ENCODE results near the gene ACCSL.

ACCSL gene

DNA sequence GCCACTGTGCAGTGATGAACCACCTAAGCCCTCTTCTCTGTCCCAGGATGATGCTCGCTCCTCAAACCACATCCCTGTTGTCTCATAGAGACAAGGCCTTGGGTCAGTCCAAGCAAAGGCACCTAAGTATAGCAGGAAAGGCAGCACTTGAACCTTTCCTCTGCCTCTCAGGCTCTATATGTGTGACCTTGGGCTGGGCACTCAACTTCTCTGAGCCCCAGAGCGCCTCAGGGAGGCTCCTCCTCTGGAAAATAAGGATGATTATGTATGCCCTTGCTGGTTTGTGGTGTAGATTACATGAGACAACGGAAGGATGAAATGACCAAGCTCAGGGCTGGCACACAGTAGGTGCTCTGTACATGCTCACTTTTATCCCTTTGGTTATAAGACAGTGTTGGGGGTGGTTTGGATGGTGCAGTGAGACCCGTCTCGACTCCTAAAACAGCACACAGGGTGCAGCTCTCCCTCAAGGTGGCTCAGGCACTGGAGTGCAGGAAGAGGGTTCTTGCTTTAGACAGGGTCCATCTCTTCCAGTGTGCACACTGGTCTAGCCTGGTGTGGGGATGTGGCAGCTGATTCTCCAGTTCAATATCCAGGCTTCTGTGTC, 40.2 kb upstream of the ACCSL start:
- Histone ChIP-seq H3K4me3 (ENCODE audit: low read depth in 1 of 2, low read length in 2 of 2) (no peak overlapping the region), H3K27ac (ENCODE audit: low read depth, low read length) (no peak overlapping the region), H3K4me1 (ENCODE audit: control insufficient read depth in 1 of 2, insufficient read depth in 2 of 2, low read length in 2 of 2) (no peaks in the 10 kb centered on the region), H3K9ac (ENCODE audit: low read depth in 1 of 2, low read length in 2 of 2) (no peak overlapping the region), H3K9me3 (ENCODE audit: control insufficient read depth in 1 of 2, low read length in 2 of 2) (no peaks in the 10 kb centered on the region), H3K36me3 (ENCODE audit: control insufficient read depth in 1 of 2, insufficient read depth in 2 of 2, low read length in 2 of 2) (no peaks in the 10 kb centered on the region), H3K27me3 (ENCODE audit: control insufficient read depth in 1 of 2, insufficient read depth in 2 of 2, low read length in 2 of 2) (no peaks in the 10 kb centered on the region)

DNA sequence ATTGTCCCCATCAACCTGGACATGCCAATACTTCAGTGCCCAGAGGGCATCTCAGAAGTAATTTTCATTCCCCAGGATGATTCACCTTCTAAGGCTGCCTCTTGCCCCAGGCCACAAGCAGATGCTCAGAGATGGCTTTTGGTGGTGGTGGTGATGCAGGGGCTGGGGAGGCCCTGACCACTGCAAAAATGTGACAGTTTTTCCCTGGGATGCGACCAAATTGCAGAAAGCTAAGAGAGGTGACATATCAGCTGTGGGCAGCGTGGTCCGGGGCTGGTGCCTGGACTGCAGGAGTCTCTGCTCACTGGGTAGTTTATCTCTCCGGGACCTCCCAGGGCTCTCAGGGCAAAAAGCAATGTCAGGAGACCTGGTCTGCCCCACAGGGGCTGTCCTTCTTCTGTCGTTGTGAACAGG, 39.7 kb upstream of the ACCSL start:
- no peak overlapping the region for H3K9ac ChIP-seq (ENCODE audit: low read depth in 1 of 2, low read length in 2 of 2)
- H3K4me3 ChIP-seq (ENCODE audit: low read depth in 1 of 2, low read length in 2 of 2): no peak overlapping the region
- no peaks in the 10 kb centered on the region for H3K27me3 ChIP-seq (ENCODE audit: control insufficient read depth in 1 of 2, insufficient read depth in 2 of 2, low read length in 2 of 2)
- H3K9me3 ChIP-seq (ENCODE audit: control insufficient read depth in 1 of 2, low read length in 2 of 2): no peaks in the 10 kb centered on the region
- H3K4me1 ChIP-seq (ENCODE audit: control insufficient read depth in 1 of 2, insufficient read depth in 2 of 2, low read length in 2 of 2): no peaks in the 10 kb centered on the region
- no peak overlapping the region for H3K27ac ChIP-seq (ENCODE audit: low read depth, low read length)
- no peaks in the 10 kb centered on the region for H3K36me3 ChIP-seq (ENCODE audit: control insufficient read depth in 1 of 2, insufficient read depth in 2 of 2, low read length in 2 of 2)

DNA sequence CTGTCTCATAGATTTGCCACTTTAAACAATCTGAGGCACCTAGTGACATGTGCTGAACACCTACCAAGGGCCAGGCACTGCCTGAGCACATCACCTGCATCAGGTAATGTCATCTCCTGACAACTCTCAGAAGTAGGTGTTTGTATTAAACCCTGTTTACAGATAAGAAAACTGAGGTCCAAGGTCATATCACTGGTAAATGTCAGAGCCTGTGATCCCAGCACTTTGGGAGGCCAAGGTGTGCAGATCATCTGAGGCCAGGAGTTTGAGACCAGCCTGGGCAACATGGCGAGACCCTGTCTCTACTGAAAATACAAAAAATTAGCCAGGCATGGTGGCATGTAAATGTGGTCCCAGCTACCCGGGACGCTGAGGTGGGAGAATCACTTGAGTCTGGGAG, 39.1 kb upstream of the ACCSL start:
- no peaks in the 10 kb centered on the region for H3K36me3 ChIP-seq (ENCODE audit: control insufficient read depth in 1 of 2, insufficient read depth in 2 of 2, low read length in 2 of 2)
- no peak overlapping the region for H3K4me3 ChIP-seq (ENCODE audit: low read depth in 1 of 2, low read length in 2 of 2)
- H3K27ac ChIP-seq (ENCODE audit: low read depth, low read length): no peak overlapping the region
- no peaks in the 10 kb centered on the region for H3K9me3 ChIP-seq (ENCODE audit: control insufficient read depth in 1 of 2, low read length in 2 of 2)
- H3K4me1 ChIP-seq (ENCODE audit: control insufficient read depth in 1 of 2, insufficient read depth in 2 of 2, low read length in 2 of 2): no peaks in the 10 kb centered on the region
- no peaks in the 10 kb centered on the region for H3K27me3 ChIP-seq (ENCODE audit: control insufficient read depth in 1 of 2, insufficient read depth in 2 of 2, low read length in 2 of 2)
- H3K9ac ChIP-seq (ENCODE audit: low read depth in 1 of 2, low read length in 2 of 2): no peak overlapping the region

DNA sequence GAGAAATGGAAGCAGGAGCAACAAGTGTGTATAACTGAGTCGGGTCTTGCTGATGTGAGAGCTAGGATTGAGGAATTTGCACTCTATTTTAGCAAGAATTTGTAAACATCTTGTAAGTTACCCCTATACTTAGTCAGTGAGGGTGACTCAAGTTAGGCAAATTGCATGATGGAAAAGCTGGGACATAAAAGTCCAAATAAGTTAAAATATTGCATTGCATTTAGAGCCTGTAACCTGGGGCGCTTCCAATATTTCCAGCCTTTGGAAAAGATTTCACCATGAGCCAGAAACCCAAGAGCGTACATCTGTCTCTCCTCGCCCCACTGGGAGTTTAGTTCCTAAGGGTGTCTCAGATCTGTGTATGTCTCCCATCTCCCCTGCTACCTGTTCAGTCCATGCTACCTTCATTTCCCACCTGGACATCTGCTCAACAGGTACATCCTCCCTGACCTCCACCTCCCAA, 37.0 kb upstream of the ACCSL start:
- no peaks in the 10 kb centered on the region for H3K27me3 ChIP-seq (ENCODE audit: control insufficient read depth in 1 of 2, insufficient read depth in 2 of 2, low read length in 2 of 2)
- H3K9me3 ChIP-seq (ENCODE audit: control insufficient read depth in 1 of 2, low read length in 2 of 2): no peaks in the 10 kb centered on the region
- no peak overlapping the region for H3K27ac ChIP-seq (ENCODE audit: low read depth, low read length)
- H3K4me3 ChIP-seq (ENCODE audit: low read depth in 1 of 2, low read length in 2 of 2): no peak overlapping the region
- no peaks in the 10 kb centered on the region for H3K36me3 ChIP-seq (ENCODE audit: control insufficient read depth in 1 of 2, insufficient read depth in 2 of 2, low read length in 2 of 2)
- no peaks in the 10 kb centered on the region for H3K4me1 ChIP-seq (ENCODE audit: control insufficient read depth in 1 of 2, insufficient read depth in 2 of 2, low read length in 2 of 2)
- no peak overlapping the region for H3K9ac ChIP-seq (ENCODE audit: low read depth in 1 of 2, low read length in 2 of 2)

DNA sequence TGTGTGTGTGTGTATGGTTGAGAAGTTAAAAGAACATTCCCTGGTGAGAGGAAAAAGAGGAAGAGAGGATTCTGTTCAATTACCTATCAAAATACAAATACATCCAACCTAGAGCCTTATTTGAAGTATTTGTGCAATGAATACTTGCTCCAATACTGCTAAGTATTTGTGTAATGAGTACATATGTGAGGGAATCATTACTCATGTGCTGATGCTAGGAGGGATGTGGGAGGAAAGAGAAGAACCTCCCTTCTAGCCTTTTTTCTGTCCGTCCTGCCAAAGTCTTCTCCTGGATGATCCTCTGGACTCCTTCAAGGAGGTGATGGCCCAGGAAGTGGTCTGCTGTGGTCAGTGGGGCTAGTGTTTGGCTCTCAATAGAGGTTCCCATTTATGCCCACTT, 36.0 kb upstream of the ACCSL start:
- Histone ChIP-seq H3K4me3 (ENCODE audit: low read depth in 1 of 2, low read length in 2 of 2) (no peak overlapping the region), H3K36me3 (ENCODE audit: control insufficient read depth in 1 of 2, insufficient read depth in 2 of 2, low read length in 2 of 2) (no peaks in the 10 kb centered on the region), H3K4me1 (ENCODE audit: control insufficient read depth in 1 of 2, insufficient read depth in 2 of 2, low read length in 2 of 2) (no peaks in the 10 kb centered on the region), H3K27ac (ENCODE audit: low read depth, low read length) (no peak overlapping the region), H3K27me3 (ENCODE audit: control insufficient read depth in 1 of 2, insufficient read depth in 2 of 2, low read length in 2 of 2) (no peaks in the 10 kb centered on the region), H3K9me3 (ENCODE audit: control insufficient read depth in 1 of 2, low read length in 2 of 2) (no peaks in the 10 kb centered on the region), H3K9ac (ENCODE audit: low read depth in 1 of 2, low read length in 2 of 2) (no peak overlapping the region)

DNA sequence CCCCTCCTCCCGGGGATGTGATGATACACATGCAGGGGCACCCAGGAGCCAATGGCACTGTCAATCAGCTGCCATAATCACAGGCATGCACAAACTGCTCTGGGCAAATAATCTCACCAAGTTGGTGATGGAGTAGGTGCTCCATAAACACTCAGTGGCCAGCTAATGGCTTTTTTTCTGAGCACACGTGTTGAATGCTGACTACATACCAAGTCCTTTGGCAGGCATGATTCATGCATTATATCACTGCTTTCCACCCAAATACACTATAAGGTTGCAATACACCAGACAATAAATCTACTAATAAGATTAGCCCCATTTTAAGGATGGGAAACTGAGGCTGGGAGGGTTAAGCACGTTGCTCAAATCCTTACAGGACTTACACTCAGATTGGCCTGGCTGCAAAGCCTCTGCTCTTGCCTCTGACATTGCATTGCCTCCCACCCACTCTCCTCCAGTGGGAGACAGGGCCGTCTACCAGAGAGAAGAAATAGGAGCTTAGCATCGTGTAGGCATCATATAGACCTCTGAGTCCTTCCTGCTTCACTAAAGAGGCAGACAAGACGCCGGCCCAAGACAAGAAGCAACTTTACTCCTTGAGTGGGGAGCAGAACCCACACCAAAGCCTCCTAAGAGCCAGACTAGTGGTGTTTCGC, 32.7 kb upstream of the ACCSL start:
- Histone ChIP-seq H3K27ac (ENCODE audit: low read depth, low read length) (no peak overlapping the region), H3K27me3 (ENCODE audit: control insufficient read depth in 1 of 2, insufficient read depth in 2 of 2, low read length in 2 of 2) (no peaks in the 10 kb centered on the region), H3K9ac (ENCODE audit: low read depth in 1 of 2, low read length in 2 of 2) (no peak overlapping the region), H3K9me3 (ENCODE audit: control insufficient read depth in 1 of 2, low read length in 2 of 2) (no peaks in the 10 kb centered on the region), H3K36me3 (ENCODE audit: control insufficient read depth in 1 of 2, insufficient read depth in 2 of 2, low read length in 2 of 2) (no peaks in the 10 kb centered on the region), H3K4me1 (ENCODE audit: control insufficient read depth in 1 of 2, insufficient read depth in 2 of 2, low read length in 2 of 2) (no peaks in the 10 kb centered on the region), H3K4me3 (ENCODE audit: low read depth in 1 of 2, low read length in 2 of 2) (no peak overlapping the region)

DNA sequence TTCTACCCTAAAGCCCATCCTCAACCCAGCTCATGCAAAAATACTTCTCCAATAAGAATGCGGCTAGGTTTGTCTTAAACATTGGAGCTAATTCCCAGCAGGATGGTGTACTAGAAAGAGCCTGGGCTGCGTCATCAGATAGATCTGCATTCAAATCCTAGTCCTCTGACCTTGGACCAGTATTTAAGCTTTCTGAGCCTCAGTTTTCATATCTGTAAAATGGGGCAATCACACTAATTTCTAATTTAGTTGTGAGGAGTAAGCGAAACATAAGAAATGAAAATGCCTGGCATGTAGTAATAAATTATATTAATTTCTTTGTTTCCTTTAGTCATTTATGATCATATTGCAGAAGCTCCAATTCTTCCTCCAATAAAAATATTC, 32.2 kb upstream of the ACCSL start:
- H3K9ac ChIP-seq (ENCODE audit: low read depth in 1 of 2, low read length in 2 of 2): no peak overlapping the region
- no peak overlapping the region for H3K4me3 ChIP-seq (ENCODE audit: low read depth in 1 of 2, low read length in 2 of 2)
- no peaks in the 10 kb centered on the region for H3K36me3 ChIP-seq (ENCODE audit: control insufficient read depth in 1 of 2, insufficient read depth in 2 of 2, low read length in 2 of 2)
- no peaks in the 10 kb centered on the region for H3K4me1 ChIP-seq (ENCODE audit: control insufficient read depth in 1 of 2, insufficient read depth in 2 of 2, low read length in 2 of 2)
- no peaks in the 10 kb centered on the region for H3K27me3 ChIP-seq (ENCODE audit: control insufficient read depth in 1 of 2, insufficient read depth in 2 of 2, low read length in 2 of 2)
- H3K27ac ChIP-seq (ENCODE audit: low read depth, low read length): no peak overlapping the region
- H3K9me3 ChIP-seq (ENCODE audit: control insufficient read depth in 1 of 2, low read length in 2 of 2): no peaks in the 10 kb centered on the region

DNA sequence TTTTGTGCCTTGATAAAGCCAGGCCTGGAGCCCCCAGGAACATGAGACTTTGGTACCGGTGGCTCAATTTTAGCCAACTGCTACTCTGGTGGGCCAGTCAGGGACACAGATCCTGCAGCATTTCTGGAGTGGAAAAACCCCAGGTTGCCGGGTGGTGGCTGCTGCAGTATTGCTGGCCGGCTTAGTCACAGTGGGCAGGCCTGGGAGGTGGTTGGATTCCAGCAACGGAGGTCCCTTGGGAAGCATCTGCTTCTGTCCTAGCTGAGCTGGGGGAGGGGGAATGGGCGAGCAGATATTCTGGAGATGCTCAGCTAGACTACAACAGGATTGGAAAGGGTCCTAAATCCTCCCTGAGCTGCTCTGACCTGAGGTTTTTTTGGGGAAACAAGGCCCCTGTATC, 31.6 kb upstream of the ACCSL start:
- H3K27me3 ChIP-seq (ENCODE audit: control insufficient read depth in 1 of 2, insufficient read depth in 2 of 2, low read length in 2 of 2): no peaks in the 10 kb centered on the region
- H3K27ac ChIP-seq (ENCODE audit: low read depth, low read length): no peak overlapping the region
- no peaks in the 10 kb centered on the region for H3K4me1 ChIP-seq (ENCODE audit: control insufficient read depth in 1 of 2, insufficient read depth in 2 of 2, low read length in 2 of 2)
- H3K9ac ChIP-seq (ENCODE audit: low read depth in 1 of 2, low read length in 2 of 2): no peak overlapping the region
- H3K36me3 ChIP-seq (ENCODE audit: control insufficient read depth in 1 of 2, insufficient read depth in 2 of 2, low read length in 2 of 2): no peaks in the 10 kb centered on the region
- H3K4me3 ChIP-seq (ENCODE audit: low read depth in 1 of 2, low read length in 2 of 2): no peak overlapping the region
- no peaks in the 10 kb centered on the region for H3K9me3 ChIP-seq (ENCODE audit: control insufficient read depth in 1 of 2, low read length in 2 of 2)

DNA sequence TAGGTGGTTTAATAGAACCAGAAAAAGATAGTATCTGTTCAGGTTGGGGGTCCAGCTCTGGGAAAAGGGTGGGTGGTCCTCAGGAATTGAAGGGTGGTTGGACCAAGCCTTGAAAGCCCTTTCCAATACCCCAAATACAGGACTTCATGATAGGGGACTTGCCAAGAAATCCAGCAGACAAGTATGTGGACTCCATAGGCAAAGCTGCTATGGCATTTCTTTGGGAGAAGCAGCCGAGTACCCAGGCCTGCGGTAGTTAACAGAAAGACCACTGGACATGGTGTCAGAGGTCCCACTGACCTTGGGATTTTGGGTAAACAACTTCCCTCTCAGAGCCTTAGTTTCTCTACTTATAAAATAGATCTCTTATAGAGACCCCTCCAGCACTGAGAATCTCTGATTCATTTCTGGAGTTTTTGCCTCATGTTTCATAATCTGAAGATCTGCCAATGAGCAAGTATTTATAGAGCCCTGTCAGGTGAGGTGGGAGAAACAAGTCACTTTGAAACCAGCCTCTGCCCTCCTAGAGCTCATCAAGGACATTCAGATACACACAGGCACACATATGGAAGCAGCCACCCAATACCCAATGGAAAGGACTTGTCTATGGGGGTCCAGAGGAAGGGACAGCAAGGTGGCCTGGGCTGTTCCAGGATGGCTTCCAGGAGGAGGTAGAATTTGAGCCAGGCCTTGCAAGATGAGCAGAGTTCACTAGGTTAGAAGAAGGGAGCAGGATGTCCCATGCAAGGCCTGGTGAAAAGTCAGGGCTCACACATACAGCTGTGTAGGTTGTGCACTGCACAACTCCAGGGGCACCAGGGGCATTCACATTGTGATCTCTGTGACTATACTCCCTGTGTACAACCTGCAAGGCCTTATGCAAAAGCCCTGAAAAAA, 31.0 kb upstream of the ACCSL start:
- H3K9ac ChIP-seq (ENCODE audit: low read depth in 1 of 2, low read length in 2 of 2): no peak overlapping the region
- H3K27me3 ChIP-seq (ENCODE audit: control insufficient read depth in 1 of 2, insufficient read depth in 2 of 2, low read length in 2 of 2): no peaks in the 10 kb centered on the region
- H3K4me3 ChIP-seq (ENCODE audit: low read depth in 1 of 2, low read length in 2 of 2): no peak overlapping the region
- H3K9me3 ChIP-seq (ENCODE audit: control insufficient read depth in 1 of 2, low read length in 2 of 2): no peaks in the 10 kb centered on the region
- H3K36me3 ChIP-seq (ENCODE audit: control insufficient read depth in 1 of 2, insufficient read depth in 2 of 2, low read length in 2 of 2): no peaks in the 10 kb centered on the region
- no peaks in the 10 kb centered on the region for H3K4me1 ChIP-seq (ENCODE audit: control insufficient read depth in 1 of 2, insufficient read depth in 2 of 2, low read length in 2 of 2)
- H3K27ac ChIP-seq (ENCODE audit: low read depth, low read length): no peak overlapping the region

DNA sequence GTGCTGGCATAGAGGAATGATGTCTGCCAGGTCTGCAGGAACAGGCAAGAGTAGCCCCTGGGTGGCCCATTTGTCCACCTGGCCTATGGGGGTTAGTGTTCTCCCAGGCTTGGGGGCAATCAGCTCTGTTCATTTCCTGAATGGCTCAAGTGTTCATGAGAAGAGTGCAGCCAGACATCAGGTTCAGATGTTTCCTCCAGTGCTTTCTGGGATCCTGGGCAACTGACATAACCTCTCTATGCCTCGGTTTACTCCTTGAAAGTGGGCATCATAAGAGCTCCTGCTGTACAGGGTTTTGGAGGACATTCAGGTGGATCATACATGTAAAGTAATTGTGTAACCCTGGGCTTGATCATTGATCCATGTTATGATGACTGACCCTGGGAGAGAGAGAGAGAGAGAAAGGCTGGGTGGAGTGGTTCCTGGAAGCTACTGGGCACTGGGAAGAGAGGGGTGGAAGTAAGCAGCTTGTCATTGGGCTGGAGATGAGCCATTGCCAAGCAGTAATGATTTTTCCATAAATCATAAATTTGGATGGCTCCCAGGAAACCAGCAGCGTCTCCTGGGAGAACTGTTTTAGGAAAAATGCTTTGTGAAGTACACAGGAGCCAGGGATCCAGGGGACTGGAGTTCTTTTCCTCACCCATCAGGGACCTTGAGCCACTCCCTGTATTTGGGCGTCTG, 30.2 kb upstream of the ACCSL start:
- no peak overlapping the region for H3K27ac ChIP-seq (ENCODE audit: low read depth, low read length)

More for the DNA sequence above, 30.2 kb upstream of the ACCSL start:
- no peaks in the 10 kb centered on the region for H3K36me3 ChIP-seq (ENCODE audit: control insufficient read depth in 1 of 2, insufficient read depth in 2 of 2, low read length in 2 of 2)
- no peak overlapping the region for H3K4me3 ChIP-seq (ENCODE audit: low read depth in 1 of 2, low read length in 2 of 2)
- H3K9me3 ChIP-seq (ENCODE audit: control insufficient read depth in 1 of 2, low read length in 2 of 2): no peaks in the 10 kb centered on the region
- H3K9ac ChIP-seq (ENCODE audit: low read depth in 1 of 2, low read length in 2 of 2): no peak overlapping the region
- no peaks in the 10 kb centered on the region for H3K4me1 ChIP-seq (ENCODE audit: control insufficient read depth in 1 of 2, insufficient read depth in 2 of 2, low read length in 2 of 2)
- no peaks in the 10 kb centered on the region for H3K27me3 ChIP-seq (ENCODE audit: control insufficient read depth in 1 of 2, insufficient read depth in 2 of 2, low read length in 2 of 2)

Data from duodenal mucosa (tissue), 2 donors.